ENCODE results near the gene GALNT2.

- TF ChIP-seq, protein P1, sequence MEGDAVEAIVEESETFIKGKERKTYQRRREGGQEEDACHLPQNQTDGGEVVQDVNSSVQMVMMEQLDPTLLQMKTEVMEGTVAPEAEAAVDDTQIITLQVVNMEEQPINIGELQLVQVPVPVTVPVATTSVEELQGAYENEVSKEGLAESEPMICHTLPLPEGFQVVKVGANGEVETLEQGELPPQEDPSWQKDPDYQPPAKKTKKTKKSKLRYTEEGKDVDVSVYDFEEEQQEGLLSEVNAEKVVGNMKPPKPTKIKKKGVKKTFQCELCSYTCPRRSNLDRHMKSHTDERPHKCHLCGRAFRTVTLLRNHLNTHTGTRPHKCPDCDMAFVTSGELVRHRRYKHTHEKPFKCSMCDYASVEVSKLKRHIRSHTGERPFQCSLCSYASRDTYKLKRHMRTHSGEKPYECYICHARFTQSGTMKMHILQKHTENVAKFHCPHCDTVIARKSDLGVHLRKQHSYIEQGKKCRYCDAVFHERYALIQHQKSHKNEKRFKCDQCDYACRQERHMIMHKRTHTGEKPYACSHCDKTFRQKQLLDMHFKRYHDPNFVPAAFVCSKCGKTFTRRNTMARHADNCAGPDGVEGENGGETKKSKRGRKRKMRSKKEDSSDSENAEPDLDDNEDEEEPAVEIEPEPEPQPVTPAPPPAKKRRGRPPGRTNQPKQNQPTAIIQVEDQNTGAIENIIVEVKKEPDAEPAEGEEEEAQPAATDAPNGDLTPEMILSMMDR (IDR thresholded peaks at IDR 0.05): no peak
- TF ChIP-seq POLR2A (IDR thresholded peaks at IDR 0.05): no peak
Measured at GRCh38 chr1:230087028-230087716, 20.1 kb downstream of the GALNT2 start.
